Measurements from ENCODE around the gene CRYBG3.

- TF ChIP-seq CTCF (IDR thresholded peaks at IDR 0.05) (no peak), POLR2A (IDR thresholded peaks at IDR 0.05) (no peak)
Measured at GRCh38 chr3:97991293-97991682, 169.5 kb downstream of the CRYBG3 start.
